Nephron (organoid): ENCODE results near the gene AMFR.

Source experiments
- H3K27ac Mint-ChIP-seq, 3 experiments: 2 replicates each; pipeline ENCODE4 v1.8.0; 2020; ENCODE audit warnings: mixed read lengths in 3 of 3, mild to moderate bottlenecking in 2 of 3, moderate library complexity in 1 of 3
- H3K27me3 Mint-ChIP-seq: 2 replicates; pipeline ENCODE4 v1.8.0; 2021; ENCODE audit warnings: low read depth, mild to moderate bottlenecking, moderate library complexity, mixed read lengths
- H3K36me3 Mint-ChIP-seq: 2 replicates; pipeline ENCODE4 v1.8.0; 2020; ENCODE audit warnings: low read depth, mixed read lengths
- H3K4me1 Mint-ChIP-seq: 2 replicates; pipeline ENCODE4 v1.8.0; 2020; ENCODE audit warnings: mixed read lengths
- H3K4me3 Mint-ChIP-seq, 3 experiments: 2 replicates each; pipeline ENCODE4 v1.8.0; 2020; ENCODE audit warnings: mild to moderate bottlenecking in 3 of 3, mixed read lengths in 3 of 3, moderate library complexity in 2 of 3
- H3K9me3 Mint-ChIP-seq: 2 replicates; pipeline ENCODE4 v1.8.0; 2020; ENCODE audit warnings: mixed read lengths
- CTCF ChIP-seq, 3 experiments: fragments of 200-600 bp; sonication (generic); IDR thresholded peaks; one replicate each; pipeline ENCODE4 v1.5.0; 2021; ENCODE audit warnings: antibody characterized with exemption in 3 of 3; ENCODE audit not compliant: unreplicated experiment in 3 of 3

AMFR gene

GRCh38 chr16:56346131-56346890 is 79.0 kb downstream of the AMFR start:
- no peak for TF ChIP-seq CTCF (IDR thresholded peaks at IDR 0.05; ENCODE audit: unreplicated experiment in 3 of 3)
- H3K9me3 Mint-ChIP-seq, result no peaks in the 10 kb centered on the region
- H3K27ac Mint-ChIP-seq, result peak overlapping the region in 1 of 3 experiments; percentile 43
- no peaks in the 10 kb centered on the region for H3K36me3 Mint-ChIP-seq
- no peaks in the 10 kb centered on the region for H3K4me1 Mint-ChIP-seq
- H3K27me3 Mint-ChIP-seq, result peaks cover 3% of the 10 kb centered on the region
- no peak overlapping the region for H3K4me3 Mint-ChIP-seq

GRCh38 chr16:56345406-56346050 is 79.8 kb downstream of the AMFR start:
- H3K4me1 Mint-ChIP-seq, result no peaks in the 10 kb centered on the region
- no peaks in the 10 kb centered on the region for H3K9me3 Mint-ChIP-seq
- no peaks in the 10 kb centered on the region for H3K36me3 Mint-ChIP-seq
- H3K27ac Mint-ChIP-seq, result no peak overlapping the region
- peaks cover 3% of the 10 kb centered on the region for H3K27me3 Mint-ChIP-seq
- H3K4me3 Mint-ChIP-seq, result no peak overlapping the region
- no peak for TF ChIP-seq CTCF (IDR thresholded peaks at IDR 0.05; ENCODE audit: unreplicated experiment in 3 of 3)

- TF ChIP-seq CTCF (IDR thresholded peaks at IDR 0.05; ENCODE audit: unreplicated experiment in 3 of 3), result no peak
- Mint-ChIP-seq H3K36me3 (no peaks in the 10 kb centered on the region), H3K9me3 (no peaks in the 10 kb centered on the region), H3K27ac (peak overlapping the region in 1 of 3 experiments; percentile 85), H3K27me3 (peaks cover 5% of the 10 kb centered on the region), H3K4me3 (no peak overlapping the region), H3K4me1 (no peaks in the 10 kb centered on the region)
Observed at GRCh38 chr16:56344518-56345405, 80.6 kb downstream of the AMFR start.

GRCh38 chr16:56343661-56344517 is 81.5 kb downstream of the AMFR start:
- no peak overlapping the region for H3K4me3 Mint-ChIP-seq
- H3K4me1 Mint-ChIP-seq, result no peaks in the 10 kb centered on the region
- peaks cover 7% of the 10 kb centered on the region for H3K27me3 Mint-ChIP-seq
- H3K9me3 Mint-ChIP-seq, result no peaks in the 10 kb centered on the region
- H3K27ac Mint-ChIP-seq, result peak overlapping the region in 1 of 3 experiments; percentile 85
- no peak for TF ChIP-seq CTCF (IDR thresholded peaks at IDR 0.05; ENCODE audit: unreplicated experiment in 3 of 3)
- no peaks in the 10 kb centered on the region for H3K36me3 Mint-ChIP-seq

GRCh38 chr16:56341656-56342399 is 83.5 kb downstream of the AMFR start:
- TF ChIP-seq CTCF (IDR thresholded peaks at IDR 0.05; ENCODE audit: unreplicated experiment in 3 of 3), result no peak
- Mint-ChIP-seq H3K27ac (no peak overlapping the region), H3K27me3 (peaks cover 7% of the 10 kb centered on the region), H3K4me3 (no peak overlapping the region), H3K9me3 (no peaks in the 10 kb centered on the region), H3K4me1 (no peaks in the 10 kb centered on the region), H3K36me3 (no peaks in the 10 kb centered on the region)
